ENCODE results near the gene RSPO4. TPM values are rescaled to one million over a fixed set of nuclear protein-coding genes. Genes with fewer than 3 reads are reported as not detected.

RSPO4 gene
- total and polyA plus RNA-seq, 2 of the 13 experiments (the other 11 are each of a cell fraction or from before 2014, with no cell fraction given), result not detected

- in situ Hi-C loops (cut with HindIII; ENCODE audit: extremely low pct_ligation_motif_present, low pct_unique_long_range_greater_than_20kb), result no loop called here
- intact Hi-C loops (cut with micrococcal nuclease; ENCODE audit: unreplicated experiment), result no loop called here
- Histone ChIP-seq H3K36me3 (replicated peaks in 1 of 2; ENCODE audit: control insufficient read depth in 1 of 2, insufficient read depth in 2 of 2, low read length in 2 of 2) (no peaks in the 10 kb centered on the region), H3K9me3 (ENCODE audit: low read length) (no peaks in the 10 kb centered on the region), H3K79me2 (ENCODE audit: insufficient read depth, low read length) (no peaks in the 10 kb centered on the region), H4K20me1 (ENCODE audit: insufficient read depth, low read length) (no peaks in the 10 kb centered on the region), H3K27me3 (ENCODE audit: control insufficient read depth in 1 of 2, insufficient read depth in 2 of 2, low read length in 2 of 2) (0 out of 5 replicates have a peak, but pooled peaks cover 0 to 4% of the 10 kb centered on the region in 2 experiments), H3K4me1 (ENCODE audit: insufficient read depth, low read length) (peaks cover 12% of the 10 kb centered on the region), H3K27ac (ENCODE audit: extremely low read length, insufficient read depth, low read length) (no peak overlapping the region), H3K4me3 (replicated peaks in 1 of 3; ENCODE audit: insufficient read depth in 1 of 3, low read depth in 2 of 3, low read length in 3 of 3) (no peak overlapping the region), H2AFZ (ENCODE audit: low read length) (no peak overlapping the region), H3K9ac (ENCODE audit: insufficient read depth, low read depth, low read length) (no peak overlapping the region), H3K4me2 (ENCODE audit: low read depth, low read length) (no peak overlapping the region)
- 42% methylated on average over 6 of the region's 6 CpGs for WGBS (ENCODE audit: low lambda C conversion rate)
- DNase-seq (ENCODE audit: low spot score) (no peak), FAIRE-seq (no peak), ATAC-seq (no peak)
- ChIA-PET CTCF (ENCODE audit: low intra/inter-chr PET ratio, low total read pairs) (no interaction called here), POLR2A (no interaction called here)
- BruUV-seq (replicated peaks), result no TSS peak
- TF ChIP-seq, protein P1, sequence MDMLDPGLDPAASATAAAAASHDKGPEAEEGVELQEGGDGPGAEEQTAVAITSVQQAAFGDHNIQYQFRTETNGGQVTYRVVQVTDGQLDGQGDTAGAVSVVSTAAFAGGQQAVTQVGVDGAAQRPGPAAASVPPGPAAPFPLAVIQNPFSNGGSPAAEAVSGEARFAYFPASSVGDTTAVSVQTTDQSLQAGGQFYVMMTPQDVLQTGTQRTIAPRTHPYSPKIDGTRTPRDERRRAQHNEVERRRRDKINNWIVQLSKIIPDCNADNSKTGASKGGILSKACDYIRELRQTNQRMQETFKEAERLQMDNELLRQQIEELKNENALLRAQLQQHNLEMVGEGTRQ (IDR thresholded peaks at IDR 0.05; ENCODE audit: low read depth, low read length), result peak; percentile 89
- TF ChIP-seq, protein P1 (CRISPR knock-in tag; IDR thresholded peaks at IDR 0.05; ENCODE audit: borderline replicate concordance), result no peak
- TF ChIP-seq NCOA2 (CRISPR knock-in tag; IDR thresholded peaks at IDR 0.05) (no peak), ZBTB40 (IDR thresholded peaks at IDR 0.05) (no peak), ZBTB40 (CRISPR knock-in tag; IDR thresholded peaks at IDR 0.05) (no peak), RAD51 (IDR thresholded peaks at IDR 0.05; ENCODE audit: borderline replicate concordance) (peak; percentile 93), SNAPC5 (CRISPR knock-in tag; IDR thresholded peaks at IDR 0.05; ENCODE audit: borderline replicate concordance) (no peak), ARNT2 (CRISPR knock-in tag; IDR thresholded peaks at IDR 0.05; ENCODE audit: low read depth) (no peak), PBX3 (CRISPR knock-in tag; IDR thresholded peaks at IDR 0.05; ENCODE audit: borderline replicate concordance) (no peak)
Observed at GRCh38 chr20:1033751-1034414, 31.8 kb upstream of the RSPO4 start.
